SU-DHL-6 (cell line): ENCODE measurements around the gene ZNF362.

Source experiments
- CTCF ChIP-seq: fragments of 200-600 bp; sonication (generic); IDR thresholded peaks from one replicate; pipeline ENCODE4 v1.5.1; 2017; ENCODE audit warnings: antibody characterized with exemption, mild to moderate bottlenecking, low read length, moderate library complexity; ENCODE audit not compliant: insufficient read depth, poor library complexity, severe bottlenecking
- EZH2phosphoT487 ChIP-seq: fragments of 200-600 bp; sonication (generic), shearing (Covaris generic); conservative IDR thresholded peaks from 2 replicates; pipeline ENCODE4 v1.6.1; 2018; ENCODE audit warnings: mild to moderate bottlenecking, antibody characterized with exemption, low read length, moderate library complexity, mixed read lengths

DNA sequence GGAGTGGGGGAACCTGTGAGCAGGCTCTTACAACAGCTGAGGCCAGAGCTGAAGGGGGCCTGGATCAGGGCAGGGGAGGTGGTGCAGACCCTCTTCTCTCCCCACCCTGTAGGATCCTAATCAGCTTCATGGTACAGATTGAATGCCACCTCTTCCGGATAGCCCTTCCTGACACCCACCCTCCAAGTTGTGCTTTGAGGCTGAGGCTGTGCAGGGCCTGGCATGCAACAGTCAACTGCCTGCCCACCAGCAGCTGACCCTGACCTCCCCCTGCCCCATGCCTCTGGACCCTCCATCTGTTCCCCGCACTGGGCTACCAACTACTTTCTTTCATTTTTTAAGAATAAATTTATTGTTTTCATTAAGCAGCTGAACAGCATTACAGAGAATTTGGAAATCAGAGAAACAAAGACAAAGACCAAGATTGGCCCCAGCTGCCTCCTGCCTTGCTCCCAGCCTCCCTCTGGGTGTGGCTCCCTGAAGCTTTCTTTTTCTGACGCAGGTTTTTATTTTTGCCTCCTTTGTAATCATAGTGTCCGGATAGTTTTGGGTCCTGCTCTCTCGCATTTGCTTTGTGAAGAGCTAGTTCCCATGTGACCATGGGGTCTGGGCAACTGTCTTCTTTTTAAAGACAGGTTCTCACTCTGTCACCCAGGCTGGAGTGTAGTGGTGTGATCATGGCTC is 12.8 kb downstream of the ZNF362 start:
- TF ChIP-seq CTCF (no peak), EZH2phosphoT487 (no peak)
